A549 (cell line): ENCODE results near the gene SETBP1. TPM values are rescaled to one million over a fixed set of nuclear protein-coding genes. Genes with fewer than 3 reads are reported as not detected.

Experiments
- ATAC-seq, 2 experiments: fragments of 200-7000 bp in 1 of 2; fragments of >200 bp in 1 of 2; cut with Nextera tagmentation in 1 of 2; cut with Tn5 transposase in 1 of 2; 3 replicates each; pipeline versions ENCODE4 v1.8.0 to v1.9.1; 2018 to 2020; ENCODE audit warnings: mild to moderate bottlenecking in 1 of 2, moderate library complexity in 1 of 2
- CTCF ChIA-PET: fragments of 300-600 bp; sonication (Branson Sonifier 250); formaldehyde crosslinking; extraction: SDS; loops from one replicate; lab custom pipeline; 2021; ENCODE audit warnings: antibody characterized with exemption, inconsistent platforms; lab: Yijun Ruan, JAX
- POLR2A ChIA-PET: fragments of 350-600 bp; formaldehyde crosslinking; extraction: SDS; loops from one replicate; lab custom pipeline; 2021; ENCODE audit warnings: antibody characterized with exemption, inconsistent platforms; lab: Yijun Ruan, JAX
- DNase-seq, 2 experiments: peaks; one replicate each; pipeline versions ENCODE4 v3.0.0 to v3.0.0-alpha.2; 2011 to 2016; ENCODE audit warnings: low read depth in 1 of 2, low spot score in 1 of 2
- FAIRE-seq: peaks from 2 replicates; lab custom pipeline; 2011; peaks lifted over from hg19 to GRCh38; lab: Jason Lieb, UNC
- H3K27ac ChIP-seq, 2 experiments: fragments of >200 bp; sonication (Bioruptor Twin); formaldehyde crosslinking; 3 replicates each; pipeline ENCODE4 v1.5.1; 2016 to 2017
- H3K4me1 ChIP-seq: fragments of >200 bp; sonication (Bioruptor Twin); formaldehyde crosslinking; 3 replicates; pipeline ENCODE4 v1.6.1; 2016
- H3K4me2 ChIP-seq: fragments of >200 bp; sonication (Bioruptor Twin); formaldehyde crosslinking; 3 replicates; pipeline ENCODE4 v1.6.1; 2016
- H3K4me3 ChIP-seq: fragments of >200 bp; sonication (Bioruptor Twin); formaldehyde crosslinking; 3 replicates; pipeline ENCODE4 v1.5.1; 2016
- H3K9me3 ChIP-seq: fragments of >200 bp; sonication (Bioruptor Twin); formaldehyde crosslinking; 3 replicates; pipeline ENCODE4 v1.6.1; 2016
- CHD2 ChIP-seq: fragments of 150-350 bp; IDR thresholded peaks from 2 replicates; pipeline ENCODE4 v1.6.1; 2014; ENCODE audit warnings: low read length; ENCODE audit not compliant: partially characterized antibody
- EHF ChIP-seq: fragments of 250-450 bp; sonication (Bioruptor Pico); IDR thresholded peaks from 2 replicates; pipeline ENCODE4 v1.5.0; 2020; ENCODE audit warnings: mild to moderate bottlenecking
- HDAC2 ChIP-seq: fragments of 200-600 bp; sonication (generic); IDR thresholded peaks from 2 replicates; pipeline ENCODE4 v1.6.1; 2016
- HOXB13 ChIP-seq: fragments of 250-450 bp; sonication (Bioruptor Pico); IDR thresholded peaks from 2 replicates; pipeline ENCODE4 v1.5.0; 2020; ENCODE audit warnings: low read depth, mild to moderate bottlenecking, moderate library complexity
- JUNB ChIP-seq: fragments of >200 bp; sonication (Bioruptor Twin); formaldehyde crosslinking; IDR thresholded peaks from 2 replicates; pipeline ENCODE4 v1.6.1; 2016
- NR3C1 ChIP-seq: fragments of >200 bp; sonication (Bioruptor Twin); formaldehyde crosslinking; IDR thresholded peaks from 3 replicates; pipeline ENCODE4 v1.6.1; 2017
- RAD21 ChIP-seq, 2 experiments: fragments of >200 bp in 1 of 2; sonication (Bioruptor Twin) in 1 of 2; formaldehyde crosslinking in 1 of 2; IDR thresholded peaks in 1 of 2; conservative IDR thresholded peaks in 1 of 2; 2 replicates in 1 of 2; 3 replicates in 1 of 2; pipeline ENCODE4 v1.6.1; 2012 to 2018; ENCODE audit warnings: inconsistent platforms in 1 of 2
- RFX5 ChIP-seq: fragments of 450-650 bp; IDR thresholded peaks from 2 replicates; pipeline ENCODE4 v1.7.1; 2014; ENCODE audit warnings: antibody characterized with exemption, mild to moderate bottlenecking, moderate library complexity
- SREBF2 ChIP-seq: fragments of 450-650 bp; IDR thresholded peaks from 2 replicates; pipeline ENCODE4 v1.6.1; 2014; ENCODE audit warnings: mild to moderate bottlenecking, moderate library complexity
- ZC3H11A ChIP-seq: fragments of 450-650 bp; IDR thresholded peaks from 2 replicates; pipeline ENCODE4 v1.6.1; 2014; ENCODE audit warnings: antibody characterized with exemption, mild to moderate bottlenecking
- ZFP36 ChIP-seq: fragments of 450-650 bp; IDR thresholded peaks from 2 replicates; pipeline ENCODE4 v1.6.1; 2014; ENCODE audit warnings: borderline replicate concordance; ENCODE audit not compliant: partially characterized antibody
- whole genome bisulfite sequencing: methylation state at CpG from one replicate; pipeline ENCODE4 v1.1.6; 2017; ENCODE audit errors: missing lambda C conversion rate; 5-methylcytosine and 5-hydroxymethylcytosine counted together
- polyA plus RNA-seq, 4 experiments: library from polyadenylated mRNA; depleted of rRNA in 3 of 4; stranded (reverse); fragments of >200 nt; fragmentation: RNase III in 1 of 4; extraction: RNeasy Plus Mini Kit Qiagen cat#74134 plus additional on column Dnase treatment in 1 of 4; gene quantifications; 2 replicates in 3 of 4; 3 replicates in 1 of 4; pipeline ENCODE4 v1.2.3, GENCODE V29; 2011 to 2017
- TF ChIP-seq, protein P1 (sequence below): fragments of 250-450 bp; sonication (Bioruptor Pico); IDR thresholded peaks from 2 replicates; pipeline ENCODE4 v1.5.0; 2021; ENCODE audit warnings: mild to moderate bottlenecking, moderate library complexity, borderline replicate concordance
- TF ChIP-seq, protein P2 (sequence below): fragments of >200 bp; sonication (Bioruptor Twin); formaldehyde crosslinking; IDR thresholded peaks from 3 replicates; pipeline ENCODE4 v1.6.1; 2016
- TF ChIP-seq, protein P3 (sequence below): IDR thresholded peaks from 2 replicates; pipeline ENCODE4 v1.6.1; 2012; ENCODE audit warnings: low read depth, borderline replicate concordance
- TF ChIP-seq, protein P4 (sequence below): IDR thresholded peaks from 2 replicates; pipeline ENCODE4 v1.6.1; 2012
- TF ChIP-seq, protein P5 (sequence below): IDR thresholded peaks from 2 replicates; pipeline ENCODE4 v1.6.1; 2012

The SETBP1 gene
- polyA plus RNA-seq, 2 of the 4 experiments (the other 2 are of a cell fraction) = 0.50 to 1.9 TPM

DNA sequence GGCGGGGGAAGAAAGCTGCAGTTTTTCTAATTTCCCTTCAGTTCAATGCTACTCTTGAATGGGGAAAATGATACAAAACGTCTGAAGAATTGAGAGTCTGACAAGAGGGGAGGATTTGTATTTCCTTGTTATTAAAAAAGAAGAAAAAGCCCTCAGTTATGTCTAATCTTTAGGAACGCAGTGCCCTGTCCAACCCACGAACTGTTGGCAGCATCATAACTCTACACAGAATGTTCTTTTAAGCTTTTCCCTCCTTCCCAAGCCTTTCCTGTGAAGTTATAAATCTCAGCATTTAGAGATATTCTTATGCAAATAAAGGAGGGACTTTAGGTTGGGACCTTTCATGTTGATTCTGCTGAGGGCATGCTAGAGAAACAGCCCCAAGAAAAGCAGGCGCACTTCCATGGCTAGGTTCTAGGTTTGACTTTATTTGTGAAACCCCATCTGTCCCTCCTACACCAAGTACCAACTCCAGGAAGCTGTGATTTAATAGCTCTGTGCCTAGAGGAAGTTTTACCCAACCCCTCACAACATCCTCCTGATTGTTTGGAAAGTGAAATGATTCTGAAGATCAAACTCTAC, 288.6 kb downstream of the SETBP1 start:
- CTCF ChIA-PET = no interaction called here
- no peak for DNase-seq
- Histone ChIP-seq H3K27ac (no peak overlapping the region), H3K4me1 (no peaks in the 10 kb centered on the region)
- TF ChIP-seq, protein P1, sequence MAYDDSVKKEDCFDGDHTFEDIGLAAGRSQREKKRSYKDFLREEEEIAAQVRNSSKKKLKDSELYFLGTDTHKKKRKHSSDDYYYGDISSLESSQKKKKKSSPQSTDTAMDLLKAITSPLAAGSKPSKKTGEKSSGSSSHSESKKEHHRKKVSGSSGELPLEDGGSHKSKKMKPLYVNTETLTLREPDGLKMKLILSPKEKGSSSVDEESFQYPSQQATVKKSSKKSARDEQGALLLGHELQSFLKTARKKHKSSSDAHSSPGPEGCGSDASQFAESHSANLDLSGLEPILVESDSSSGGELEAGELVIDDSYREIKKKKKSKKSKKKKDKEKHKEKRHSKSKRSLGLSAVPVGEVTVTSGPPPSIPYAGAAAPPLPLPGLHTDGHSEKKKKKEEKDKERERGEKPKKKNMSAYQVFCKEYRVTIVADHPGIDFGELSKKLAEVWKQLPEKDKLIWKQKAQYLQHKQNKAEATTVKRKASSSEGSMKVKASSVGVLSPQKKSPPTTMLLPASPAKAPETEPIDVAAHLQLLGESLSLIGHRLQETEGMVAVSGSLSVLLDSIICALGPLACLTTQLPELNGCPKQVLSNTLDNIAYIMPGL (CRISPR knock-in tag) = no peak
- TF ChIP-seq ZC3H11A (no peak), ZFP36 (no peak), HDAC2 (no peak), CHD2 (no peak), NR3C1 (no peak), HOXB13 (no peak)
- TF ChIP-seq, protein P2, sequence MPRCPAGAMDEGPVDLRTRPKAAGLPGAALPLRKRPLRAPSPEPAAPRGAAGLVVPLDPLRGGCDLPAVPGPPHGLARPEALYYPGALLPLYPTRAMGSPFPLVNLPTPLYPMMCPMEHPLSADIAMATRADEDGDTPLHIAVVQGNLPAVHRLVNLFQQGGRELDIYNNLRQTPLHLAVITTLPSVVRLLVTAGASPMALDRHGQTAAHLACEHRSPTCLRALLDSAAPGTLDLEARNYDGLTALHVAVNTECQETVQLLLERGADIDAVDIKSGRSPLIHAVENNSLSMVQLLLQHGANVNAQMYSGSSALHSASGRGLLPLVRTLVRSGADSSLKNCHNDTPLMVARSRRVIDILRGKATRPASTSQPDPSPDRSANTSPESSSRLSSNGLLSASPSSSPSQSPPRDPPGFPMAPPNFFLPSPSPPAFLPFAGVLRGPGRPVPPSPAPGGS = no peak
- TF ChIP-seq, protein P3, sequence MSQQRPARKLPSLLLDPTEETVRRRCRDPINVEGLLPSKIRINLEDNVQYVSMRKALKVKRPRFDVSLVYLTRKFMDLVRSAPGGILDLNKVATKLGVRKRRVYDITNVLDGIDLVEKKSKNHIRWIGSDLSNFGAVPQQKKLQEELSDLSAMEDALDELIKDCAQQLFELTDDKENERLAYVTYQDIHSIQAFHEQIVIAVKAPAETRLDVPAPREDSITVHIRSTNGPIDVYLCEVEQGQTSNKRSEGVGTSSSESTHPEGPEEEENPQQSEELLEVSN = no peak
- TF ChIP-seq, protein P4, sequence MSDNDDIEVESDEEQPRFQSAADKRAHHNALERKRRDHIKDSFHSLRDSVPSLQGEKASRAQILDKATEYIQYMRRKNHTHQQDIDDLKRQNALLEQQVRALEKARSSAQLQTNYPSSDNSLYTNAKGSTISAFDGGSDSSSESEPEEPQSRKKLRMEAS = no peak
- TF ChIP-seq, protein P5, sequence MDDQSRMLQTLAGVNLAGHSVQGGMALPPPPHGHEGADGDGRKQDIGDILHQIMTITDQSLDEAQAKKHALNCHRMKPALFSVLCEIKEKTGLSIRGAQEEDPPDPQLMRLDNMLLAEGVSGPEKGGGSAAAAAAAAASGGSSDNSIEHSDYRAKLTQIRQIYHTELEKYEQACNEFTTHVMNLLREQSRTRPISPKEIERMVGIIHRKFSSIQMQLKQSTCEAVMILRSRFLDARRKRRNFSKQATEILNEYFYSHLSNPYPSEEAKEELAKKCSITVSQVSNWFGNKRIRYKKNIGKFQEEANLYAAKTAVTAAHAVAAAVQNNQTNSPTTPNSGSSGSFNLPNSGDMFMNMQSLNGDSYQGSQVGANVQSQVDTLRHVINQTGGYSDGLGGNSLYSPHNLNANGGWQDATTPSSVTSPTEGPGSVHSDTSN = no peak
- TF ChIP-seq, all 56 proteins: peak for 0
- Histone ChIP-seq H3K9me3 (no peaks in the 10 kb centered on the region), H3K4me2 (no peak overlapping the region), H3K4me3 (no peak overlapping the region)
- ATAC-seq (no peak), FAIRE-seq (no peak)
- POLR2A ChIA-PET = no interaction called here
- WGBS = 56% methylated on average over 5 of the region's 5 CpGs

DNA sequence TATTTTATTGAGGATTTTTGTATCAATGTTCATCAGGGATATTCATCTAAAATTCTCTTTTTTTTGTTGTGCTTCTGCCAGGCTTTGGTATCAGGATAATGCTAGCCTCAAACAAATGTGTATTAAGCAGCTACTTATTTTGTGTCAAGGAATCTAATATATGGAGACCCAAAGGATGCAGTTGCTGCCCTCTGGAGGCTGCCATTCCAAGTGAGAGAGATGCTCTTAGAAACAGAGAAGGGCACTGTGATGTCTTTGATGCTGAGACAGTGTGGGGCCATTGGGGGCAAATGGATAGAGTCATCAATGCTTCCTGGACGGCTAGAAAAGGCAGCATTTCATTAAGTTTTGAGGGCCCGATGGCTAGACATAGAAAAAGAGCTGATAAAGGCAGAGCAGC, 292.6 kb downstream of the SETBP1 start:
- H3K4me3 ChIP-seq = no peak overlapping the region
- CTCF ChIA-PET = no interaction called here
- no peak overlapping the region for H3K4me2 ChIP-seq
- FAIRE-seq = no peak
- H3K27ac ChIP-seq = no peak overlapping the region
- POLR2A ChIA-PET = no interaction called here
- H3K9me3 ChIP-seq = no peaks in the 10 kb centered on the region
- no peaks in the 10 kb centered on the region for H3K4me1 ChIP-seq
- no peak for ATAC-seq
- peak in 1 of 2 experiments; percentile 12 for DNase-seq
- 59% methylated on average over 2 of the region's 2 CpGs for WGBS
- TF ChIP-seq RAD21 (conservative IDR thresholded peaks at IDR 0.05 in 1 of 2, IDR thresholded peaks at IDR 0.05 in 1 of 2) = 0 out of 5 replicates have a peak, but pooled peaks of 1 of the 2 experiments have one; percentile 11
- no peak for TF ChIP-seq HDAC2
- TF ChIP-seq JUNB = no peak
- TF ChIP-seq, protein P3 = no peak
- TF ChIP-seq HOXB13 = no peak
- no peak for TF ChIP-seq RFX5

DNA sequence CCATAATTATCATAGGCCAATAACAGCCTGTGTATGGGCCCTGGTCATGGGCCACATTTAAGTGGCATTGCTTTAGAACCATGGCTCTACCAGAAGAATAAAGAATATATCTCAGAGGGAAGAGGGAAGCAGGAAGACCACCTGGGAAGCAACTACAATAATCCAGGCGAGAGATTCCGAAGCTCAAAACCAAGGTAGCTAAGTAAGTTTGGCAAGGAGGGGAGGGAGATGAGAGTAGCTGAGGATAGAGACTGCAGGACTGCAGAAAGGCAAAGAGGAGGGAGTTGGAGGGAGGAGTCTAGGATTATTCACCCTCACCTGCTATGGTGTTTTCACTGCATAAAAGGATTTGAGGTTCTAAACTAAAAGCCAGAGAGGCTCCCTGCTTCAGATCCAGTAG, 293.5 kb downstream of the SETBP1 start:
- FAIRE-seq (no peak), DNase-seq (no peak), ATAC-seq (no peak)
- Histone ChIP-seq H3K9me3 (no peaks in the 10 kb centered on the region), H3K4me1 (no peaks in the 10 kb centered on the region), H3K27ac (no peak overlapping the region), H3K4me2 (no peak overlapping the region), H3K4me3 (no peak overlapping the region)
- TF ChIP-seq SREBF2 = no peak
- TF ChIP-seq, protein P1 (CRISPR knock-in tag) = no peak
- no peak for TF ChIP-seq EHF (CRISPR knock-in tag)
- no peak for TF ChIP-seq CHD2
- WGBS = 86% methylated on average over 2 of the region's 2 CpGs
- CTCF ChIA-PET = no interaction called here
- POLR2A ChIA-PET = no interaction called here
